HG03432 (cell line): ENCODE data around the gene KCTD7.
"Not testable (repeated sequence)": the region's sequence is repeated elsewhere in the genome, so short reads cannot be mapped to it uniquely, and the experiment has no call there.

ENCODE experiments used
- ATAC-seq: cut with Tn5 transposase; IDR thresholded peaks from one replicate; pipeline ENCODE4 v1.9.1; 2021; ENCODE audit warnings: mild to moderate bottlenecking, moderate library complexity; ENCODE audit not compliant: unreplicated experiment

KCTD7 gene

DNA sequence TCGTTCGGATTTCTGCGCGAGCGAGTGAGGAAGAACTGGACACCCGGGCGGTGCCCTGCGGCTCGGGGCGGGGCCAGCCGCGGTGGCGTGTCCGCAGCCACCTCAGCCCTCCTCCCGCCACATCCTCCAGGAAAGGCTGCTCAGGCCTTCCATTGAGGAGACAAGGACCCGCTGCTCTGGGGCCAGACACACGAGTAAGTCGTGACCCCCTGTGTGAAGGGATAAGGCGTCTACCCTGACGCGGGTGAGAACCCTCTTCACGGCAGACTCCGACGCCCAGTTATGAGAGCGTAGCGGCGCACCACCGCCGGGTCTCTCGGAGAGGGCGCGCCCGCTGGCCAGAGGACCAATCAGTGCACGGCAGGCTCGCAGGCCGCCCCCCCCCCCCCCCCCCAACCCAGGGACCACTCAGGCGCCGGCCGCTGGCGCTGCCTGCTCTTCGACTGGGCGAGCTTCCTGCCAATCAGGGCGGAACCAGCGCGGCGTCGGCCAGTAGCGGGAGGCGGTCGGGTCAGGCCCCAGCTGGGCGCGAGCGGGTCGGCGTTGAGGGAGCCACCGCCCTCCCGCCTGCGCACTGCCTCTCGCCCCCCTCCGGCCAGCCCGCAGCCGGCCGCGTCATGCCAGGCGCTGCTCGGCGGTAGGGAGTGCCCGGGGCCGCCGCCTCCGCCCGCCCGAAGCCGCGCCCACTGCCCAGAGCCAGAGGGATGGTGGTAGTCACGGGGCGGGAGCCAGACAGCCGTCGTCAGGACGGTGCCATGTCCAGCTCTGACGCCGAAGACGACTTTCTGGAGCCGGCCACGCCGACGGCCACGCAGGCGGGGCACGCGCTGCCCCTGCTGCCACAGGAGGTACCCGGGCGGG is at the start of gene KCTD7:
KCTD7 (plus strand) TSS at position 521 of the 861 bp plus-strand sequence; CDS start at position 705, 184 bp downstream.
- peak; percentile 92 for ATAC-seq

DNA sequence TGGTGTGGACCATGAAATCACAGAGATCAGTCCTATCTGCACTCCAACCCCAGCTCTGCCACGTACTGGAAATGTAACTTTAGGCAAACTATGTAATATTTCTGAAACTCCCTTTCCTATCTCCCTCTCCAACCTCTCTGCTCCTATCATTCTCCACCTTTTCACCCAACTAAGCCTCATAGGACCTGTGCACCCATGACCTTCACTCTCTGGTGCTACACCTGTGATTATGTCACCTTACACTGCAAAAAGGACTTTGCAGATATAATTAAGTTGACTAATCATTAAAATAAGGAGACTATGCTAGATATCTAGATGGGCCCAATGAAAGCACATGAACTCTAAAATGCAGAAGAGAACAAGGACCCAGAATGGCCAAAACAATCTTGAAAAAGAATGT is 48.3 kb upstream of the KCTD7 start:
- ATAC-seq: not testable (repeated sequence)

DNA sequence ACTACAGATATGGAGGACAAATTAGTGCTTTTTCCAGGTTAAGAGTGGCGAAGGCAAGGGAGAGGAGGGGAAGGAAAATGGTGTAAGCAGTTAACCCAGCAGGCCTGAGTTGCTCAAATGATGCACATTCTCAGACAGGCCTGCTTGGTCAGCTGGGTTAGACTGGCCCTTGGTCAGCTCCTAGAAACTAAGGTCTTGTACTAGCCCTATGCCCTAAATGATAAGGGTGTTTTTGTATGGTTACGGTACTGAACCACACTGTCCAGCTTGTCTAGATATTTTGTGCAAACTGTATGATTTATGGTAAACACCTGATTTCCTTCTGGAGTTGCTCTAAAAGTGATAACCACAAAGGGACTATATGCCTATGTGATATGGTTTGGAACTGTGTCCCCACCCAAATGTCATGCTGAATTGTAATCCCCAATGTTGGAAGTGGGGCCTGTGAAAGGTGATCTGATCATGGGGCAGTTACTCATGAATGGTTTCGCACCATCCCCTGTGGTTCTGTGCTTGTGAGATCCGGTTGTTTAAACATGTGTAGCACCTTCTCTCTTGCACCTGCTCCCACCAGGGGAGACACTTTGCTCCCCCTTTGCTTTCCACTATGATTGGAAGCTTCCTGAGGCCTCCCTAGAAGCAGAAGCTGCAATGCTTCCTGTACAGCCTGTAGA is 45.7 kb upstream of the KCTD7 start:
- not testable (repeated sequence) for ATAC-seq

DNA sequence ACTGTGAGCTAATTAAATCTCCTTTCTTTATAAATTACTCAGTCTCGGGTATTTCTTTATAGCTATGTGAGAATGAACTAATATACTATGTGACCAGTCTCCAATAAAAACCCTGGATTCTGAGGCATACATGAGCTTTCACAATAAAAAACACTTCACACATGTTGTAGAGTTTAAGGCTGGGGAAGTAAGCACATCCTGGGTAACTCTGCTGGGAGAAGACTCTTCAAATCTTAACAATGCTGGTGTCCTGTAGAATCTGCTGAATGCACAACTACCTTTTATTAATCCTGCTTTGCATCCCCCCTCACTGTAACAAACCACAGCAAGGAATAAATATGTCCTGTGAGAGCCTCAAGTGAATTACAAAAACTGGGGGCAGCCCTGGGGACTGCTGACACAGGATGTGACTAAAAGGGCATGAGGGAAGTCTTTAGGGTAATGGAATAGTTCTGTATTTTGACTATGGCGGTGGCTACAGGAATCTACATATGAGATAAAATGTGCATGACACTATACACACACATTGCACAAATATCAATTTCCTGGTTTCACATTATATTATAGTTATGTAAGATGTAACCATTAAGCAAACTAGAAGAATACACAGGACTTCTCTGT is 45.1 kb upstream of the KCTD7 start:
- ATAC-seq: no peak

DNA sequence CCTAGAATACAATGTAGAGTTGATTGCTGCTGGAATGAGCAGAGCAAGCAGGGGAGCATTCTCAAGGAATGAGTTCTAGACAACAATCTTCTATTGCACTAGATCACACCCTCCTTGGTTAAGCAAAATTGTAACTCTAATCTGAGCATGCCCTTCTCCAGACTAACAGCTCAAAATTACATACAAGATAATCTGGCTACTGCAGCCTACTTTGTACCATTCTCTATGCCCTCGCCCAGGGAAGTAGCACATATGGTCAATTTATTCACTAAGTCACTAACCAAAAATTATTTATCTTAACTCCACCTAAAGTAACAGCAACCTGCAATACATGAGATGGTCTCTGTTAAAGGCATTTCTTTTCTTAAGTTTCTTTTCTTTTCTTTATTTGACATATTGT is 42.5 kb upstream of the KCTD7 start:
- ATAC-seq: no peak

DNA sequence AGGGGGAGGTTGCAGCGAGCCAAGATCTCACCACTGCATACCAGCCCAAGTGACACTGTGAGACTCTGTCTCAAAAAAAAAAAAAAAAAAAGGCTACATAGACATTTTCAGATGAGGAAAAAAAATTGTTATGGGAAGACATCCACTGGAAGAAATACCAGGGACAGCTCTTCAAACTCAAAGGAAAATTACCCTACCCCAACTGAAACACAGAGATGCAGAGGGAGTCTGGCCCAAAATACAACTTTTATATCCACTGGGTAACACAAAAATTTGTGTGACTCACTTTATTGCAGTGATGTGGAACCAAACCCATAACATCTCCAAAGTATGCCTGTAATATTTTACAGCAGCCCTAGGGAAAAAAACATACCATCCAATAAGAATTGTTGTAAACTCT is 40.5 kb upstream of the KCTD7 start:
- ATAC-seq: not testable (repeated sequence)

DNA sequence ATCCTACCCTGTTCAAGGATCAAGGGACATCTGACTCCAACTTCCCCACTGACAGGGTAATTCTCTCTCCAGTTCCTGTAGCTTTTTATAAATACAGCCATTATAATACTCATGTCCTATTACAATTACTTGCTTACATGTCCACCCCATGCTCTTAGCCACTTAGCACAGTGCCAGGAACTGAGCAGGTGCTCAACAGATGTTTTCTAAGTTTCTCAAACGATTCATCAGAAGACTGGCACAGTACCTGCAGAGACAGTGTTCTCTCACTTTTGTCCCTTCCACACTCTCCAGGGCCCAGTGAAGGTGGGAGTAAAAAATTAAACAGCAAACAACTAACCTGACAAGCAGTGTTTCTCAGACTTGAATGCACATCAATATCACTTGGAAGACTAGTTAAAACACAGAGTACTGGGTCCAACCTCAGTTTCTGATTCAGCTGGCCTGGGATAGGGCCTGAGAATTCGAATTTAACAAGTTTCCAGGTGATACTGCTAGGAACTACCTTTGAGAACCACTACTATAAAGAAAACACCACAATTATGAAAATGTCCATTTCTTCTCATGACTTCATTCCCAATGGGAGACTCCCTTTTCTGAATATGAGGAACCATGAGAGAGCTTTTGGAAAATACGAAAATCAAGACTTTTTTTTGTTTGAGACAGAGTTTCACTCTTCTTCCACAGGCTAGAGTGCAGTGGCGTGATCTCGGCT is 39.7 kb upstream of the KCTD7 start:
- ATAC-seq: not testable (repeated sequence)

DNA sequence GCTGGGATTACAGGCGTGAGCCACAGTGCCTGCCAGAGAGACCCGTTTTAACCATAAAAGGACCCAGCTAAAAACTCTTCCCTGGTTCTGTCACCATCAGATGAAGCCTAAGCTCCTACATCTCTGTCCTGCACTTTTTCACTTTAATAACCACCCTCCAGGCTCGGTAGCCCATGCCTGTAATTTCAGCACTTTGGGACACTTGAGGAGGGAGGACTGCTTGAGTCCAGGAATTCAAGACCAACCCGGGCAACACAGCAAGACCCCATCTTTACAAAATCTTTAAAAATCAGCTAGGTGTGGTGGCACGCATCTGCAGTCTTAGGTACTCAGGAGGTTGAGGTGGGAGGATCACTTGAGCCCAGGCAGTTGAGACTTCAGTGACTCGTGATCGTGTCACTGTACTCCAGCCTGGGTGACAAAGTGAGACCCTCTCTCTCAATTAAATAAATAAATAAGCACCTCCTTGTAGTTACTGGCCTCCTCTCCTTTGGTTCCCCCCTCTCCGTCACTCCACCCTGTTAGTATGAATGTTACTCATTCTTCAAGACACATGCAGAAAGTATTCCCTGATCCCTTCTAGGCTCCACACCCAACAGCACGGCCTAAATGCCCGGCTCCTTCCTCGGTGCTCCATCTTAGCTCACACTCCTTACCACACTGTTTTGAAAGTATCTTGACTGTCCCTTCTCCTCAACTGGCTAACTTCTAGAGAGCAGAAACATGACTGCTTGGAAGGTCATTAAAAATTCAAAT is 38.2 kb upstream of the KCTD7 start:
- not testable (repeated sequence) for ATAC-seq

DNA sequence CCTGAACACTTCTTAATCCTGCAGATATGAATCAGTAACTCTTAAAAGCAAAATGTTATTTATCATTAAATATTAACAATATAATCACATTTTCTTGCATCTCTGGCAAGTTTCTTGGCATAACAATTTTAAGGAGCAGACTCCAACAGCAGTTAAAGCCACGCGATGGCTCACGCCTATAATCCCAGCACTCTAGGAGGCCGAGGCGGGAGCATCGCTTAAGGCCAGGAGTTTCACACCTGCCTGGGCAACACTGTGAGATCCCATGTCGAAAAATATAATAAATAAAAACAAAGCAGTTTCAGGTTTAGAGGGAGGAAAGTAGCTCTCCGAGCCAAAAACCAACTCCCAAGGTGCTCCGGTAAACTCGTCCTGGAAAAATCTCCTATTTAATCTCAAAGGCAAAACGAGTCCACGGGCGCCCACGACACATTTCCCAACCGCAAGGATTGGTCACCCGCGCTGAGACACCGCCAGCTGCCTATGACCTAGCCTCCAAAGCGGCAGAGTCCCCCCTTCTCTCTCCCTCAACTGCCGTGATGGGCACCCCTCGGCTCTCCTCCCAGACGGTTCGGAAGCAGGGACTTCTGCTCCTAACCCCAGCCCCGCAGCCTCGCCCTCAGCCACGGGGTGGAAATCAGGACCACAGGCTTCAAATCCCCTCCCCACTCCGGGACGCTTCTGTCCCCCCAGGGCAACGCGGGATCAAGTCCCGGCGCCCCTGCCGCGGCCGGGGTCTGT is 37.5 kb upstream of the KCTD7 start:
- ATAC-seq: peak; percentile 2

DNA sequence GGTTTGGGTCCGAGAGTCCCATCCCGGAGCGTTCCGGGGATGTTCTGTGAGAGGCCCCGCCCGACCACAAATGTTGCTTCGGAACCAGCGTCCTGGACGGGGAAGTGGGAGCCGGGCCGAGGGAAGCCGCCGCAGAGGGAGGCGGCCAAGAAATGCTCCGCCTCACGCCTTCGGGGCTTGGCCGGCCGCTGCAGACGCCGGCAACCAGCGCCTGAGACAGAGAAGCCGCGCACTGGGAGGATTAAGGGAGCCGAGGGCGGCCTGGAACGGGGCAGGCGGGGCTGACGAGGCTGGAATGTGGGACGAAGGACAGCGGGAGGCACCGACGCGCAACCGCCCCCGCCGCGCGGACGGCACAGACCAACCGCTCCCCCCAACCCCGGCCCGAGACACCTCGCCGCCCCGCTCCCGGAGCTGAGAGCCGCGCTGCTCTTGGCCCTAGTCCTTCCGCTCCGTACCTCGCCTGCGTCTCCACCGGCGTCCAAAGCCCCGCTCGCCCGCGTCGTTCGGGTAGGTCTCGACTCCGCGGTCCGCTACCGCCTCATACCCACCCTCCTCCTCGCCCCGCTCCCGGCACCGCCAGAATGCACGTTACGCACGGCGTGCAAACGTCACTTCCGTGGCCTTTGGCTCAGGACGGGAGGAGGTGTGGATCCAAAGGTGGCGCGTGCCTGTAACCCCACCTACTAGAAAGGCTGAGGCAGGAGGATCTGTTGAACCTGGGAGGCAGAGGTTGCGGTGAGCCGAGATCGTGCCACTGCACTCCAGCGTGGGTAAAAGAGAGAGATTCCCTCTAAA is 36.7 kb upstream of the KCTD7 start:
- ATAC-seq: peak; percentile 99

DNA sequence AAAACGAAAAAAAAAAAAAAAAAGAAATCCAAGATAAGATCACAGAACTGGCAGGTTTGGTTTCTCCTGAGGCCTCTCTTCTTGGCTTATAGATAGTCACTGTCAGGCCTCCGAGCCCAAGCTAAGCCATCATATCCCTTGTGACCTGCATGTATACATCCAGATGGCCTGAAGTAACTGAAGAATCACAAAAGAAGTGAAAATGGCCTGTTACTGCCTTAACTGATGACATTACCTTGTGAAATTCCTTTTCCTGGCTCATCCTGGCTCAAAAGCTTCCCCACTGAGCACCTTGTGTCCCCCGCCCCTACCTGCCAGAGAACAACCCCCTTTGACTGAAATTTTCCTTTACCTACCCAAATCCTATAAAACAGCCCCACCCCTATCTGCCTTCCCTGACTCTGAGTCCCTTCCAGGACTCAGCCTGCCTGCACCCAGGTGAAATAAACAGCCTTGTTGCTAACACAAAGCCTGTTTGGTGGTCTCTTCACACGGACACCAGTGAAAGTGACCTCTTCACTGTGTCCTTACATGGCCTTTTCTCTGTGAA is 36.0 kb upstream of the KCTD7 start:
- ATAC-seq: peak; percentile 9

DNA sequence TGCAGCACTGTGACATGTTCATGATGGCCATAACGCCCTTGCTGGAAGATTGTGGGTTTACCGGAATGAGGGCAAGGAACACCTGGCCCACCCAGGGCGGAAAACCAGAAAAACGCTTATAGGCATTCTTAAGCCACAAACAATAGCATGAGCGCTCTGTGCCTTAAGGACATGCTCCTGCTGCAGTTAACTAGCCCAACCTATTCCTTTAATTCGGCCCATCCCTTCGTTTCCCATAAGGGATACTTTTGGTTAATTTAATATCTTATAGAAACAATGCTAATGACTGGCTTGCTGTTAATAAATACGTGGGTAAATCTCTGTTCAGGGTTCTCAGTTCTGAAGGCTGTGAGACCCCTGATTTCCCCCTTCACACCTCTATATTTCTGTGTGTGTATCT is 34.6 kb upstream of the KCTD7 start:
- ATAC-seq: not testable (repeated sequence)

DNA sequence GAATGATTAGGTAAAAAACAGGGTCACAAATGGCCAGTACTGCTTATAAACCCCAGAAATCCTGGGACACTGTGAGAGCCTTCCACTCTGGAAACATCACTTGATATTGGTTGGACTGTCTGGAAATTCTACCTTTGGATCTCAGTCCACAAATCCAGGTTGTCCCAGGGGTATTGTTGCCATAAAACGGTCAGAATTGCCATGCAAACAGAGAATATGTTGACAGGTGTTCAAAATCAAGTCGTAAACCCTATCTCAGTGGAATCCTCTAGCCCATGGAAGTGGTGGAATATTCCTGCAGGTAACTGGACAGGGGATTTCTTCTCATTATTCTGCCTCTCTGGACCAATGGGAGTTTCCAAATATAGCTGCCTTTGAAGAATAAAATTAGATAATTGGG is 31.2 kb upstream of the KCTD7 start:
- ATAC-seq: no peak

DNA sequence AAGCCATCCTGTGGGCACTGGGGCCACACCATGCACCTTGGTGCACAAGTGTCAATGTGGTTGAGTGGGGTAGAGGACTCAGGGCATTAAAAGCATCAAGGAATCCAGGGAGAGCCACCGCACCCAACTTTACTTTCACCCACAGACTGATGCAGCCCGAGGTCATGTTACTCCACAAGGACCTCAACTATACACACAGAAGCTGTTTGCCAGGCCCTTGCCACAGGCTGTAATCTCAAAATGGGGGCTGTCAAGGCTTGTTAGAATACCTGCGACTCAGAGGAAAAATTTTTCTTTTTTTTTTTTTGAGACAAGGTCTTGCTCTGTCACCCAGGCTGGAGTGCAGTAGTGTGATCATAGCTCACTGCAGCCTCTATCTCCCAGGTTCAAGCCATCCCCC is 26.5 kb upstream of the KCTD7 start:
- no peak for ATAC-seq

DNA sequence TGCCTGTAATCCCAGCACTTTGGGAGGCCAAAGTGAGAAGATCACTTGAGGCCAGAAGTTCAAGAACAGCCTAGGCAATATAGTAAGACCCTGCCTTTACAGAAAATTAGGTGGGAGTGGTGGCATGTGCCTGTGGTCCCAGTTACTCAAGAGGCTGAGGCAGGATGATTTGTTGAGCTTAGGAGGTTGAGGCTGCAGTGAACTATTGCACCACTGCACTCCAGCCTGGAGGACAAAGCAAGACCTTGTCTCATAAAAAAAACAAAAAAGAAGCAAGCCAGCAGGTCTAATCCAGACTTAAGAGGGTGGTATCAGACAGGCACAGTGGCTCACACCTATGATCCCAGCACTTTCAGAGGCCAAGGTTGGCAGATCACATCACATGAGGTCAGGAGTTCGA is 24.5 kb upstream of the KCTD7 start:
- no peak for ATAC-seq

DNA sequence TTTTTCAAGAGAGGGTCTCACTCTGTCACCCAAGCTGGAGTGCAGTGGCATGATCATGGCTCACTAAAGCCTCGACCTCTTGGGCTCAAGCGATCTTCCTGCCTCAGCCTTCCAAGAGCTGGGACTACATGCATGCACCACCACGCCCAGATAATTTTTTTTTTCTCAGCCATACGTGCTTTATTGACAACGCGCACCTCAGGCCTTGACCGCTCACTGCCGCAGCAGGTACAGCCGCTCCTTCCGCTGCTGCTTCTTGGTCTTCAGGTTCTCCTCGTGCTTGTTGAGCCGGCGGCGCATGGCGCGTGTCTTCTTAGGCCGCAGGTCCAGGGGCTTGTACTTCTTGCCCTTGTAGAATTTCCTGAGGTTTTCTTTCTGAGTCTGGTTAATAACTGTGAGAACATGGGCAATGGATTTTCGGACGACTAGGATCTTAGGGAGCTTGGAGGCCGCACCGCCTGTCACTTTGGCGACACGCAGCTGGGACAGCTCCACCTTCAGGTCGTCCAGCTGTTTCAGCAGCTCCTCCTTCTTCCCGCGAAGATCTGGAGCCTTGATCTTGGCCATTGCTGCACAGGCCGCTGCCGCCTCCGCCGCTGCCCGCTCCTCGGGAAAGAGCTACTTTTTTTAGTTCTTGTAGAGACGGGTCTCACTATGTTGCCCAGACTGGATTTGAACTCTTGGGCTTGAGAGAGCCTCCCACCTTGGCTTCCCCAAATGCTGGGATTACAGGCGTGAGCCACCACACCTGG is 22.0 kb upstream of the KCTD7 start:
- ATAC-seq: not testable (repeated sequence)

DNA sequence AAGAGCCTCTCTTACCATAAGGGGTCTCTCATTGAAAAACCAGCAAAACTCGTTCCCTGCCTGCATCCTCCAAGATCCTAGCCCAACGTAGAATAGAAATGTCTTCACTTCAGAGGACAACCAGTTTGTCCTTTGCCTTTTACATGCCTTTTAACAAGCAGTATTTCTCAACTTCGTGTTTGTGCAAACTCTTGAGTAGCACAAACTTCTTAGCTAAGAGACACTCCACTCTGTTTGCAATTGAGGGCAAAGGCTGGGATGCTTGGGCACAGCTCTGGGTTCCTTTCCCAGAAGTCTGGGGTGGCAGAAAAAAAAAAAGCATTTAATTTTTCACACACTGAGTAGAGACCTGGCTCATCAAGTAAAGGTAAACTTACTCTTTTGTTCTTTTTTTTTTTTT is 19.5 kb upstream of the KCTD7 start:
- ATAC-seq: no peak

DNA sequence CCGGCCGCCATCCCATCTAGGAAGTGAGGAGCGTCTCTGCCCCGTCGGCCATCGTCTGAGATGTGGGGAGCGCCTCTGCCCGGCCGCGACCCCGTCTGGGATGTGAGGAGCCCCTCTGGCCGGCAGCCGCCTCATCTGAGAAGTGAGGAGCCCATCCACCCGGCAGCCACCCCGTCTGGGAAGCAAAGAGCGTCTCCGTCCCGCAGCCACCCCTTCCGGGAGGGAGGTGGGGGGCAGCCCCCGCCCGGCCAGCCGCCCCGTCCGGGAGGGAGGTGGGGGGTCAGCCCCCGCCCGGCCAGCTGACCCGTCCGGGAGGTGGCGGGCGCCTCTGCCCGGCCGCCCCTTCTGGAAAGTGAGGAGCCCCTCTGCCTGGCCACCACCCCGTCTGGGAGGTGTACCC is 14.1 kb upstream of the KCTD7 start:
- ATAC-seq: not testable (repeated sequence)
